Fibroblast of mammary gland (primary cell): ENCODE results near the gene ERVFRD-1.
A peak's percentile ranks its signal among the peaks of the same experiment; 100 is the strongest.

ENCODE experiments used
- DNase-seq: peaks from one replicate; pipeline ENCODE4 v3.0.0-alpha.2; 2010; ENCODE audit warnings: low read depth
- H3K4me3 ChIP-seq: 2 replicates; pipeline ENCODE4 v1.5.1; 2011; ENCODE audit warnings: low read depth, mild to moderate bottlenecking, low read length, moderate library complexity; ENCODE audit not compliant: control insufficient read depth
- CTCF ChIP-seq: conservative IDR thresholded peaks from 2 replicates; pipeline ENCODE4 v1.5.1; 2011; ENCODE audit warnings: low read depth, low read length, inconsistent platforms; ENCODE audit not compliant: control insufficient read depth, insufficient read depth

ERVFRD-1 gene

GRCh38 chr6:11140056-11140455, 28.5 kb upstream of the ERVFRD-1 start:
- no peak for TF ChIP-seq CTCF
- DNase-seq: no peak
- no peak overlapping the region for H3K4me3 ChIP-seq

GRCh38 chr6:11139051-11139960, 27.8 kb upstream of the ERVFRD-1 start:
- no peak overlapping the region for H3K4me3 ChIP-seq
- DNase-seq: peak; percentile 61
- TF ChIP-seq CTCF: no peak

GRCh38 chr6:11136809-11137208, 25.3 kb upstream of the ERVFRD-1 start:
- no peak for DNase-seq
- H3K4me3 ChIP-seq: no peak overlapping the region
- no peak for TF ChIP-seq CTCF

- no peak for TF ChIP-seq CTCF
- H3K4me3 ChIP-seq: no peak overlapping the region
- DNase-seq: no peak
Measured at GRCh38 chr6:11133281-11133680, 21.8 kb upstream of the ERVFRD-1 start.

- no peak for TF ChIP-seq CTCF
- H3K4me3 ChIP-seq: no peak overlapping the region
- peak; percentile 34 for DNase-seq
Measured at GRCh38 chr6:11132194-11132888, 20.8 kb upstream of the ERVFRD-1 start.

GRCh38 chr6:11130605-11131004, 19.1 kb upstream of the ERVFRD-1 start:
- no peak overlapping the region for H3K4me3 ChIP-seq
- no peak for TF ChIP-seq CTCF
- no peak for DNase-seq
